CD4-positive, alpha-beta T cell (primary cell): ENCODE measurements around the gene ZNF75A. TPM values are rescaled to one million over a fixed set of nuclear protein-coding genes. Genes with fewer than 3 reads are reported as not detected.

Experiments
- ATAC-seq: fragments of 200-7000 bp; cut with Tn5 transposase; one replicate; pipeline ENCODE4 v1.10.0; 2022; ENCODE audit warnings: mild to moderate bottlenecking; ENCODE audit not compliant: poor library complexity
- CTCF ChIA-PET: fragments of 350-600 bp; sonication (Branson Sonifier 250); formaldehyde crosslinking; loops from one replicate; lab custom pipeline; 2021; ENCODE audit warnings: antibody characterized with exemption, inconsistent platforms; lab: Charles Lee
- POLR2A ChIA-PET: fragments of 350-600 bp; sonication (Branson Sonifier 250); formaldehyde crosslinking; loops from one replicate; lab custom pipeline; 2021; ENCODE audit warnings: antibody characterized with exemption, inconsistent platforms; lab: Charles Lee
- DNase-seq, 14 experiments: peaks; one replicate each; pipeline ENCODE4 v3.0.0-alpha.2; 2013 to 2020; ENCODE audit warnings: mixed read lengths in 2 of 14
- H3K27ac ChIP-seq, 2 donors: one replicate each; pipeline versions ENCODE4 v1.5.1 to v1.7.0; 2013; ENCODE audit warnings: low read length in 2 of 2, low read depth in 1 of 2, mild to moderate bottlenecking in 1 of 2
- H3K27me3 ChIP-seq, 2 experiments: 1 replicate in 1 of 2; 2 replicates in 1 of 2; pipeline versions ENCODE4 v1.6.1 to v1.7.0; 2013; ENCODE audit warnings: low read length in 2 of 2, control low read depth in 1 of 2, mild to moderate bottlenecking in 1 of 2, moderate library complexity in 1 of 2; ENCODE audit not compliant: insufficient read depth in 2 of 2, control insufficient read depth in 1 of 2
- H3K36me3 ChIP-seq: one replicate; pipeline ENCODE4 v1.6.1; 2013; ENCODE audit warnings: low read length, control low read depth; ENCODE audit not compliant: insufficient read depth
- H3K4me1 ChIP-seq: one replicate; pipeline ENCODE4 v1.6.1; 2013; ENCODE audit warnings: low read length, control low read depth; ENCODE audit not compliant: insufficient read depth
- H3K4me3 ChIP-seq: one replicate; pipeline ENCODE4 v1.5.1; 2013; ENCODE audit warnings: mild to moderate bottlenecking, low read length, moderate library complexity
- H3K9me3 ChIP-seq, 2 experiments: 1 replicate in 1 of 2; 2 replicates in 1 of 2; pipeline versions ENCODE4 v1.6.1 to v1.7.0; 2013; ENCODE audit warnings: low read length in 2 of 2, mild to moderate bottlenecking in 2 of 2, control low read depth in 1 of 2, moderate library complexity in 1 of 2; ENCODE audit not compliant: control insufficient read depth in 1 of 2, insufficient read depth in 1 of 2
- H3K27ac Mint-ChIP-seq: one replicate; pipeline ENCODE4 v1.8.0; 2020; ENCODE audit warnings: mixed read lengths
- H3K27me3 Mint-ChIP-seq: one replicate; pipeline ENCODE4 v1.8.0; 2021; ENCODE audit warnings: mixed read lengths
- H3K36me3 Mint-ChIP-seq: one replicate; pipeline ENCODE4 v1.8.0; 2021; ENCODE audit warnings: low read depth, mixed read lengths
- H3K4me1 Mint-ChIP-seq: one replicate; pipeline ENCODE4 v1.8.0; 2021; ENCODE audit warnings: low read depth, mixed read lengths
- H3K4me3 Mint-ChIP-seq: one replicate; pipeline ENCODE4 v1.8.0; 2020; ENCODE audit warnings: mild to moderate bottlenecking, mixed read lengths
- H3K9me3 Mint-ChIP-seq: one replicate; pipeline ENCODE4 v1.8.0; 2020; ENCODE audit warnings: mixed read lengths
- CTCF ChIP-seq: fragments of 200-600 bp; IDR thresholded peaks from one replicate; pipeline ENCODE4 v1.8.0; 2022; ENCODE audit warnings: antibody characterized with exemption, mild to moderate bottlenecking
- intact Hi-C, 2 experiments: fragments of 100-400 bp; cut with DNase I in 1 of 2; cut with micrococcal nuclease in 1 of 2; formaldehyde crosslinking; loops; one replicate each; pipeline versions ENCODE4 v1.15.1 to v1.9.0; 2023 to 2025; cut with DNase I, micrococcal nuclease
- total RNA-seq, 174 experiments: library from RNA in 2 of 174; stranded (reverse) in 2 of 174; gene quantifications; one replicate each; pipeline ENCODE4 v1.2.3 and lab custom pipeline; 2021 to 2026

The ZNF75A gene
- total RNA-seq, 2 experiments from 2014 or later = 41.7 to 42.2 TPM

GRCh38 chr16:3362931-3363330 lies 57.6 kb downstream of the ZNF75A start:
- Histone ChIP-seq H3K4me1 (peaks cover 17% of the 10 kb centered on the region), H3K27me3 (peaks cover 10 to 13% of the 10 kb centered on the region in 2 experiments), H3K36me3 (no peaks in the 10 kb centered on the region), H3K27ac (no peak overlapping the region), H3K9me3 (peaks cover 17 to 36% of the 10 kb centered on the region in 2 experiments), H3K4me3 (no peak overlapping the region)
- ChIA-PET POLR2A (no interaction called here), CTCF (no interaction called here)
- intact Hi-C loops = no loop called here
- Mint-ChIP-seq H3K27ac (no peak overlapping the region), H3K4me1 (peaks cover 6% of the 10 kb centered on the region), H3K27me3 (peaks cover 30% of the 10 kb centered on the region), H3K9me3 (peaks cover 14% of the 10 kb centered on the region), H3K36me3 (peaks cover 26% of the 10 kb centered on the region), H3K4me3 (no peak overlapping the region)
- ATAC-seq (no peak), DNase-seq (no peak)
- no peak for TF ChIP-seq CTCF

GRCh38 chr16:3363793-3364192 lies 58.5 kb downstream of the ZNF75A start:
- Mint-ChIP-seq H3K9me3 (peaks cover 16% of the 10 kb centered on the region), H3K27ac (no peak overlapping the region), H3K27me3 (peaks cover 30% of the 10 kb centered on the region), H3K4me1 (peaks cover 6% of the 10 kb centered on the region), H3K4me3 (no peak overlapping the region), H3K36me3 (peaks cover 26% of the 10 kb centered on the region)
- ChIA-PET POLR2A (no interaction called here), CTCF (no interaction called here)
- Histone ChIP-seq H3K27me3 (peaks cover 10 to 13% of the 10 kb centered on the region in 2 experiments), H3K4me1 (peaks cover 17% of the 10 kb centered on the region), H3K9me3 (peaks cover 17 to 36% of the 10 kb centered on the region in 2 experiments), H3K27ac (no peak overlapping the region), H3K36me3 (no peaks in the 10 kb centered on the region), H3K4me3 (no peak overlapping the region)
- intact Hi-C loops = loop anchor here (1.0 to 2.0 kb wide), 2 partner anchors 37 to 38 kb away; partner anchors contain the start of genes ZNF174 (in 2 of the 2) and ZSCAN32 (in 2 of the 2)
- DNase-seq (peak in 1 of 14 experiments; percentile 16), ATAC-seq (no peak)
- TF ChIP-seq CTCF = no peak

GRCh38 chr16:3364774-3365427 lies 59.6 kb downstream of the ZNF75A start:
- DNase-seq (peak; percentile 70 to 97 (median 80)), ATAC-seq (peak; percentile 94)
- Histone ChIP-seq H3K36me3 (no peaks in the 10 kb centered on the region), H3K4me1 (peaks cover 17% of the 10 kb centered on the region), H3K27ac (peak overlapping the region; percentile 38 to 82), H3K27me3 (peaks cover 10 to 11% of the 10 kb centered on the region in 2 experiments), H3K4me3 (peak overlapping the region; percentile 56), H3K9me3 (peaks cover 16 to 33% of the 10 kb centered on the region in 2 experiments)
- peak overlapping the region; percentile 89 for H3K27ac Mint-ChIP-seq
- H3K36me3 Mint-ChIP-seq = peaks cover 26% of the 10 kb centered on the region
- peaks cover 6% of the 10 kb centered on the region for H3K4me1 Mint-ChIP-seq
- TF ChIP-seq CTCF = no peak
- peaks cover 30% of the 10 kb centered on the region for H3K27me3 Mint-ChIP-seq
- H3K9me3 Mint-ChIP-seq = peaks cover 20% of the 10 kb centered on the region
- POLR2A ChIA-PET = interaction anchor here (0.6 to 2.0 kb wide), 11 partner anchors 12 to 352 kb away, joined by 3 to 41 read pairs (median 4); partner anchors contain the start of genes NAA60, TIGD7, TRAP1 and ZNF174
- H3K4me3 Mint-ChIP-seq = peak overlapping the region; percentile 92
- CTCF ChIA-PET = interaction anchor here (1.3 kb wide), 1 partner anchor 36 kb away, joined by 5 read pairs; the partner anchor contains the start of genes ZNF174 and ZSCAN32
- intact Hi-C loops = loop anchor here (1.0 to 5.0 kb wide), 3 partner anchors 36 to 63 kb away; partner anchors contain the start of genes ZNF174 (in 2 of the 2) and ZSCAN32 (in 2 of the 2)

Other genes with a start within 250 kb of the ZNF75A start
- gene IL32, start 239.9 kb upstream of the ZNF75A start, total RNA-seq = 100 to 1,000 TPM; 378 to 383 TPM
- gene ZSCAN10, start 206.2 kb upstream of the ZNF75A start, total RNA-seq = under 1 TPM; 0.36 to 0.56 TPM
- gene ZNF205, start 192.9 kb upstream of the ZNF75A start, total RNA-seq = not detected
- 1 to 10 TPM; 1.6 to 2.2 TPM for gene ZNF213, start 170.5 kb upstream of the ZNF75A start, total RNA-seq
- not detected for gene OR1F1, start 117.3 kb upstream of the ZNF75A start, total RNA-seq
- 1 to 10 TPM; 7.0 to 7.2 TPM for gene ZNF200, start 70.3 kb upstream of the ZNF75A start, total RNA-seq
- gene MEFV, start 48.9 kb upstream of the ZNF75A start, total RNA-seq = under 1 TPM; 0.60 to 0.73 TPM
- gene ZNF263, start 22.0 kb upstream of the ZNF75A start, total RNA-seq = 10 to 100 TPM; 35.3 to 39.4 TPM
- gene TIGD7, start 67 bp upstream of the ZNF75A start, total RNA-seq = 1 to 10 TPM; 1.5 to 1.7 TPM
- gene OR2C1, start 50.4 kb downstream of the ZNF75A start, total RNA-seq = not detected
- 1 to 10 TPM; 4.8 to 5.4 TPM for gene ZSCAN32, start 95.5 kb downstream of the ZNF75A start, total RNA-seq
- 1 to 10 TPM; 5.6 to 5.7 TPM for gene ZNF174, start 95.7 kb downstream of the ZNF75A start, total RNA-seq
- gene ZNF597, start 138.0 kb downstream of the ZNF75A start, total RNA-seq = 1 to 10 TPM; 2.3 to 2.5 TPM
- 10 to 100 TPM; 27.2 to 27.8 TPM for gene NAA60, start 138.2 kb downstream of the ZNF75A start, total RNA-seq
- gene C16orf90, start 190.0 kb downstream of the ZNF75A start, total RNA-seq = not detected
- gene CLUAP1, start 195.5 kb downstream of the ZNF75A start, total RNA-seq = 10 to 100 TPM; 12.0 to 14.2 TPM